SK-N-SH treated with all-trans-retinoic acid at 6 μM for 48 hours (cell line): Measurements from ENCODE around the gene DERL3.

Source experiments
- ARNTL ChIP-seq: fragments of 450-650 bp; formaldehyde crosslinking; IDR thresholded peaks from 2 replicates; pipeline ENCODE4 v1.5.0; 2020; ENCODE audit warnings: low read depth, mild to moderate bottlenecking, moderate library complexity, borderline replicate concordance
- BACH2 ChIP-seq: fragments of 250-450 bp; sonication (Bioruptor Pico); IDR thresholded peaks from 2 replicates; pipeline ENCODE4 v1.9.0; 2021; ENCODE audit warnings: mild to moderate bottlenecking, borderline replicate concordance
- ISL1 ChIP-seq: fragments of 250-450 bp; sonication (Bioruptor Pico); IDR thresholded peaks from 2 replicates; pipeline ENCODE4 v2.1.2; 2022; ENCODE audit warnings: mild to moderate bottlenecking, moderate library complexity
- OSR1 ChIP-seq: fragments of 250-450 bp; sonication (Bioruptor Pico); IDR thresholded peaks from 2 replicates; pipeline ENCODE4 v1.8.0; 2022; ENCODE audit warnings: moderate library complexity, mild to moderate bottlenecking, inconsistent platforms
- RARB ChIP-seq: fragments of 250-450 bp; sonication (Bioruptor Pico); IDR thresholded peaks from 2 replicates; pipeline ENCODE4 v1.8.0; 2021; ENCODE audit warnings: mild to moderate bottlenecking, moderate library complexity
- TCF4 ChIP-seq: fragments of 250-450 bp; sonication (Bioruptor Pico); IDR thresholded peaks from 2 replicates; pipeline ENCODE4 v1.8.0; 2021; ENCODE audit warnings: mild to moderate bottlenecking, moderate library complexity, borderline replicate concordance
- ZFP3 ChIP-seq: fragments of 250-450 bp; sonication (Bioruptor Pico); IDR thresholded peaks from 2 replicates; pipeline ENCODE4 v1.5.0; 2020; ENCODE audit warnings: mild to moderate bottlenecking, moderate library complexity
- ZFP30 ChIP-seq: fragments of 450-650 bp; formaldehyde crosslinking; IDR thresholded peaks from 2 replicates; pipeline ENCODE4 v1.5.0; 2022; ENCODE audit warnings: mild to moderate bottlenecking, moderate library complexity
- TF ChIP-seq, protein P1 (sequence below): fragments of 250-450 bp; sonication (Bioruptor Pico); IDR thresholded peaks from 2 replicates; pipeline ENCODE4 v1.5.0; 2020; ENCODE audit warnings: mild to moderate bottlenecking, moderate library complexity
- TF ChIP-seq, protein P2 (sequence below): fragments of 250-450 bp; sonication (Bioruptor Pico); IDR thresholded peaks from 2 replicates; pipeline ENCODE4 v1.5.1; 2020; ENCODE audit warnings: low read depth, mild to moderate bottlenecking, moderate library complexity

DNA sequence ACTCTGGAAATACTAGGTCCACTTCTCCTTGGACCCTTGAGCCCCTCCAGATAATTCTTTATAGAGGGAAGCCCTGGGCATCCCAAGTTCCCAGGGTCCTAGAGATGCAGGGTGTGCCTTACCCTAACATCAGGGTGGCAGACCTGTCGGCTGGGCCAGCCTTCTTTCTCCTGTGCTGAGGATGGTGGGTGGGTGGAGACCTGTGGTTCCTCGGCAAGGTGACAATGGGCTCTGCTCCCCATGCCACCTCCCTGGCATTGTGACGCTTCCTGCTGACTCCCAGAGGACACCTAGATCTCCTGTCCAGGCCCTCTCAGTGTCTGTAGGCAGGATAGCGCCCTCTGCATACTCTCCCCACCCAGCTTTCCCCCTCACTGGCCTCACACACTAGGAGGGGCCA, 3.8 kb upstream of the DERL3 start:
- TF ChIP-seq RARB (CRISPR knock-in tag) (no peak), ARNTL (CRISPR knock-in tag) (no peak), ISL1 (CRISPR knock-in tag) (no peak), OSR1 (CRISPR knock-in tag) (no peak), ZFP30 (CRISPR knock-in tag) (no peak), ZFP3 (CRISPR knock-in tag) (no peak), BACH2 (CRISPR knock-in tag) (no peak), TCF4 (no peak)
- TF ChIP-seq, protein P1, sequence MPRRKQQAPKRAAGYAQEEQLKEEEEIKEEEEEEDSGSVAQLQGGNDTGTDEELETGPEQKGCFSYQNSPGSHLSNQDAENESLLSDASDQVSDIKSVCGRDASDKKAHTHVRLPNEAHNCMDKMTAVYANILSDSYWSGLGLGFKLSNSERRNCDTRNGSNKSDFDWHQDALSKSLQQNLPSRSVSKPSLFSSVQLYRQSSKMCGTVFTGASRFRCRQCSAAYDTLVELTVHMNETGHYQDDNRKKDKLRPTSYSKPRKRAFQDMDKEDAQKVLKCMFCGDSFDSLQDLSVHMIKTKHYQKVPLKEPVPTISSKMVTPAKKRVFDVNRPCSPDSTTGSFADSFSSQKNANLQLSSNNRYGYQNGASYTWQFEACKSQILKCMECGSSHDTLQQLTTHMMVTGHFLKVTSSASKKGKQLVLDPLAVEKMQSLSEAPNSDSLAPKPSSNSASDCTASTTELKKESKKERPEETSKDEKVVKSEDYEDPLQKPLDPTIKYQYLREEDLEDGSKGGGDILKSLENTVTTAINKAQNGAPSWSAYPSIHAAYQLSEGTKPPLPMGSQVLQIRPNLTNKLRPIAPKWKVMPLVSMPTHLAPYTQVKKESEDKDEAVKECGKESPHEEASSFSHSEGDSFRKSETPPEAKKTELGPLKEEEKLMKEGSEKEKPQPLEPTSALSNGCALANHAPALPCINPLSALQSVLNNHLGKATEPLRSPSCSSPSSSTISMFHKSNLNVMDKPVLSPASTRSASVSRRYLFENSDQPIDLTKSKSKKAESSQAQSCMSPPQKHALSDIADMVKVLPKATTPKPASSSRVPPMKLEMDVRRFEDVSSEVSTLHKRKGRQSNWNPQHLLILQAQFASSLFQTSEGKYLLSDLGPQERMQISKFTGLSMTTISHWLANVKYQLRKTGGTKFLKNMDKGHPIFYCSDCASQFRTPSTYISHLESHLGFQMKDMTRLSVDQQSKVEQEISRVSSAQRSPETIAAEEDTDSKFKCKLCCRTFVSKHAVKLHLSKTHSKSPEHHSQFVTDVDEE, result no peak
- TF ChIP-seq, protein P2, sequence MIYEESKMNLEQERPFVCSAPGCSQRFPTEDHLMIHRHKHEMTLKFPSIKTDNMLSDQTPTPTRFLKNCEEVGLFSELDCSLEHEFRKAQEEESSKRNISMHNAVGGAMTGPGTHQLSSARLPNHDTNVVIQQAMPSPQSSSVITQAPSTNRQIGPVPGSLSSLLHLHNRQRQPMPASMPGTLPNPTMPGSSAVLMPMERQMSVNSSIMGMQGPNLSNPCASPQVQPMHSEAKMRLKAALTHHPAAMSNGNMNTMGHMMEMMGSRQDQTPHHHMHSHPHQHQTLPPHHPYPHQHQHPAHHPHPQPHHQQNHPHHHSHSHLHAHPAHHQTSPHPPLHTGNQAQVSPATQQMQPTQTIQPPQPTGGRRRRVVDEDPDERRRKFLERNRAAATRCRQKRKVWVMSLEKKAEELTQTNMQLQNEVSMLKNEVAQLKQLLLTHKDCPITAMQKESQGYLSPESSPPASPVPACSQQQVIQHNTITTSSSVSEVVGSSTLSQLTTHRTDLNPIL (CRISPR knock-in tag), result no peak
